ENCODE data around the gene HSDL2.
"Not testable (repeated sequence)": the region's sequence is repeated elsewhere in the genome, so short reads cannot be mapped to it uniquely, and the experiment has no call there.

Gene HSDL2

GRCh38 chr9:112364761-112365160 lies 15.1 kb upstream of the HSDL2 start:
- H3K36me3 ChIP-seq = peaks cover 19% of the 10 kb centered on the region
- peaks cover 40% of the 10 kb centered on the region for H3K9me3 ChIP-seq
- H3K9ac ChIP-seq = no peak overlapping the region

GRCh38 chr9:112365257-112365656 lies 14.7 kb upstream of the HSDL2 start:
- H3K9ac ChIP-seq, H4K20me1 ChIP-seq, H3K4me3 ChIP-seq, H3K27me3 ChIP-seq, H3K4me1 ChIP-seq, H3K27ac ChIP-seq, H3K4me2 ChIP-seq: not testable (repeated sequence)
- peaks cover 19% of the 10 kb centered on the region for H3K36me3 ChIP-seq
- peaks cover 45% of the 10 kb centered on the region for H3K9me3 ChIP-seq

More at GRCh38 chr9:112364761-112365160, 15.1 kb upstream of the HSDL2 start:
- Histone ChIP-seq H3K4me2 (no peak overlapping the region), H3K4me3 (no peak overlapping the region), H4K20me1 (no peaks in the 10 kb centered on the region), H3K4me1 (no peaks in the 10 kb centered on the region), H3K27me3 (no peaks in the 10 kb centered on the region), H3K27ac (no peak overlapping the region)
- TF ChIP-seq Cebpa-rat (IDR thresholded peaks at IDR 0.05) = no peak

GRCh38 chr9:112366591-112366990 lies 13.3 kb upstream of the HSDL2 start:
- Histone ChIP-seq H4K20me1 (no peaks in the 10 kb centered on the region), H3K9me3 (peaks cover 49% of the 10 kb centered on the region)

GRCh38 chr9:112367465-112367864 lies 12.4 kb upstream of the HSDL2 start:
- Histone ChIP-seq H4K20me1 (no peaks in the 10 kb centered on the region), H3K4me1 (no peaks in the 10 kb centered on the region), H3K9ac (no peak overlapping the region), H3K36me3 (peaks cover 24% of the 10 kb centered on the region), H3K4me3 (no peak overlapping the region), H3K4me2 (no peak overlapping the region), H3K9me3 (peaks cover 54% of the 10 kb centered on the region), H3K27ac (no peak overlapping the region), H3K27me3 (no peaks in the 10 kb centered on the region)
- TF ChIP-seq Cebpa-rat (IDR thresholded peaks at IDR 0.05) = no peak

More at GRCh38 chr9:112366591-112366990, 13.3 kb upstream of the HSDL2 start:
- Histone ChIP-seq H3K4me2 (no peak overlapping the region), H3K4me1 (no peaks in the 10 kb centered on the region), H3K4me3 (no peak overlapping the region), H3K27ac (no peak overlapping the region), H3K36me3 (peaks cover 19% of the 10 kb centered on the region), H3K27me3 (no peaks in the 10 kb centered on the region), H3K9ac (no peak overlapping the region)
- no peak for TF ChIP-seq Cebpa-rat (IDR thresholded peaks at IDR 0.05)

GRCh38 chr9:112369817-112370216 lies 10.1 kb upstream of the HSDL2 start:
- Histone ChIP-seq H3K9me3 (peaks cover 70% of the 10 kb centered on the region), H3K4me1 (no peaks in the 10 kb centered on the region), H4K20me1 (no peaks in the 10 kb centered on the region), H3K27ac (no peak overlapping the region), H3K36me3 (peaks cover 30% of the 10 kb centered on the region), H3K4me3 (no peak overlapping the region), H3K4me2 (no peak overlapping the region), H3K27me3 (no peaks in the 10 kb centered on the region), H3K9ac (no peak overlapping the region)
- no peak for TF ChIP-seq Cebpa-rat (IDR thresholded peaks at IDR 0.05)

- TF ChIP-seq Cebpa-rat (IDR thresholded peaks at IDR 0.05) = no peak
- Histone ChIP-seq H3K36me3 (peaks cover 30% of the 10 kb centered on the region), H3K9me3 (peaks cover 68% of the 10 kb centered on the region), H3K4me1 (no peaks in the 10 kb centered on the region), H3K9ac (no peak overlapping the region), H3K27me3 (no peaks in the 10 kb centered on the region), H3K4me2 (no peak overlapping the region), H3K27ac (no peak overlapping the region), H4K20me1 (no peaks in the 10 kb centered on the region), H3K4me3 (no peak overlapping the region)
Observed at GRCh38 chr9:112371060-112371459, 8.8 kb upstream of the HSDL2 start.

GRCh38 chr9:112373666-112374065 lies 6.2 kb upstream of the HSDL2 start:
- H3K4me2 ChIP-seq, H3K27ac ChIP-seq, H3K27me3 ChIP-seq, H3K4me3 ChIP-seq, H4K20me1 ChIP-seq, H3K9ac ChIP-seq: not testable (repeated sequence)
- peaks cover 20% of the 10 kb centered on the region for H3K36me3 ChIP-seq
- peaks cover 49% of the 10 kb centered on the region for H3K9me3 ChIP-seq
- H3K4me1 ChIP-seq = peaks cover 23% of the 10 kb centered on the region

GRCh38 chr9:112374232-112374631 lies 5.7 kb upstream of the HSDL2 start:
- H3K4me2 ChIP-seq, H3K9ac ChIP-seq, H3K27ac ChIP-seq, H3K27me3 ChIP-seq, H3K4me3 ChIP-seq, H4K20me1 ChIP-seq: not testable (repeated sequence)
- peaks cover 43% of the 10 kb centered on the region for H3K9me3 ChIP-seq
- peaks cover 14% of the 10 kb centered on the region for H3K36me3 ChIP-seq
- H3K4me1 ChIP-seq = peaks cover 24% of the 10 kb centered on the region

GRCh38 chr9:112375361-112375760 lies 4.5 kb upstream of the HSDL2 start:
- no peak overlapping the region for H3K9ac ChIP-seq
- no peak overlapping the region for H3K4me3 ChIP-seq
- peaks cover 11% of the 10 kb centered on the region; the same call in 1 of the 2 replicates for H3K36me3 ChIP-seq
- peaks cover 24% of the 10 kb centered on the region for H3K4me1 ChIP-seq
- no peak overlapping the region for H3K27ac ChIP-seq
- H3K9me3 ChIP-seq = peaks cover 32% of the 10 kb centered on the region
- no peak overlapping the region for H3K4me2 ChIP-seq
- TF ChIP-seq Cebpa-rat (IDR thresholded peaks at IDR 0.05) = no peak
- no peaks in the 10 kb centered on the region for H4K20me1 ChIP-seq
- H3K27me3 ChIP-seq = no peaks in the 10 kb centered on the region

- Histone ChIP-seq H3K27ac (no peak overlapping the region), H3K36me3 (peaks cover 9% of the 10 kb centered on the region; the same call in 1 of the 2 replicates), H3K9ac (no peak overlapping the region), H3K4me2 (peak overlapping the region; percentile 97), H3K9me3 (peaks cover 24% of the 10 kb centered on the region), H3K4me1 (peaks cover 39% of the 10 kb centered on the region), H4K20me1 (no peaks in the 10 kb centered on the region), H3K4me3 (peak overlapping the region; percentile 97; the same call in 1 of the 2 replicates), H3K27me3 (no peaks in the 10 kb centered on the region)
- TF ChIP-seq Cebpa-rat (IDR thresholded peaks at IDR 0.05) = no peak
Observed at GRCh38 chr9:112377087-112377486, 2.8 kb upstream of the HSDL2 start.

GRCh38 chr9:112377684-112378327 lies 2.1 kb upstream of the HSDL2 start:
- Histone ChIP-seq H3K36me3 (peaks cover 6% of the 10 kb centered on the region; the same call in 1 of the 2 replicates), H3K27me3 (no peaks in the 10 kb centered on the region), H3K4me1 (peaks cover 47% of the 10 kb centered on the region), H3K9me3 (peaks cover 24% of the 10 kb centered on the region), H3K9ac (peak overlapping the region; percentile 90), H3K27ac (peak overlapping the region; percentile 92), H3K4me2 (peak overlapping the region; percentile 97), H4K20me1 (no peaks in the 10 kb centered on the region), H3K4me3 (peak overlapping the region; percentile 97)
- no peak for TF ChIP-seq Cebpa-rat (IDR thresholded peaks at IDR 0.05)

All from BLaER1 (cell line).